OCI-LY3 (cell line): ENCODE measurements around the gene UQCC3.

Source experiments
- CTCF ChIP-seq: fragments of 200-600, 300-600 bp; sonication (generic); IDR thresholded peaks from 2 replicates; pipeline ENCODE4 v1.5.1; 2014; ENCODE audit warnings: antibody characterized with exemption, low read length, low read depth
- EZH2phosphoT487 ChIP-seq: fragments of 200-600 bp; shearing (Covaris generic); IDR thresholded peaks from 2 replicates; pipeline ENCODE4 v1.6.1; 2018; ENCODE audit warnings: antibody characterized with exemption, mixed run types, low read depth

GRCh38 chr11:62682518-62682917 is 11.0 kb downstream of the UQCC3 start:
- TF ChIP-seq CTCF (no peak), EZH2phosphoT487 (no peak)
